Adrenal gland (tissue), 12 donors: ENCODE measurements around the gene STARD8. TPM values are rescaled to one million over a fixed set of nuclear protein-coding genes. Genes with fewer than 3 reads are reported as not detected.
A peak's percentile ranks its signal among the peaks of the same experiment; 100 is the strongest.

ENCODE experiments used
- DNase-seq, 7 donors: peaks; one replicate each; pipeline ENCODE4 v3.0.0-alpha.2; 2019 to 2020
- H3K27ac ChIP-seq, 5 donors: fragments of 200-600 bp; sonication (generic) in 4 of 5; 1 replicate in 3 of 5; 2 replicates in 2 of 5; pipeline versions ENCODE4 v1.5.1 to v1.8.0; 2016 to 2020; ENCODE audit warnings: mild to moderate bottlenecking in 1 of 5
- H3K27me3 ChIP-seq: fragments of 200-600 bp; 2 replicates; pipeline ENCODE4 v1.8.0; 2021
- H3K36me3 ChIP-seq, 2 donors: fragments of 200-600 bp; replicated peaks in 1 of 2; 1 replicate in 1 of 2; 2 replicates in 1 of 2; pipeline versions ENCODE4 v1.5.1 to v1.8.0; 2018 to 2022
- H3K4me1 ChIP-seq, 2 donors: fragments of 200-600 bp; replicated peaks in 1 of 2; 1 replicate in 1 of 2; 2 replicates in 1 of 2; pipeline versions ENCODE4 v1.5.1 to v1.8.0; 2018 to 2021
- H3K4me3 ChIP-seq, 4 donors: fragments of 200-600 bp; sonication (generic) in 3 of 4; one replicate each; pipeline ENCODE4 v1.5.1; 2016 to 2018
- H3K9me3 ChIP-seq, 3 donors: fragments of 200-600 bp; sonication (generic) in 1 of 3; replicated peaks in 1 of 3; 1 replicate in 2 of 3; 2 replicates in 1 of 3; pipeline versions ENCODE4 v1.5.1 to v1.8.0; 2016 to 2021
- CTCF ChIP-seq, 6 experiments: fragments of 450-650 bp in 4 of 6; fragments of 200-600 bp in 2 of 6; sonication (generic) in 1 of 6; IDR thresholded peaks; 1 replicate in 5 of 6; 2 replicates in 1 of 6; pipeline versions ENCODE4 v1.5.1 to v1.8.0; 2016 to 2021; ENCODE audit warnings: antibody characterized with exemption in 6 of 6, mild to moderate bottlenecking in 2 of 6, moderate library complexity in 1 of 6
- POLR2A ChIP-seq, 2 donors: fragments of 450-650 bp; IDR thresholded peaks; one replicate each; pipeline ENCODE4 v1.6.1; 2017; ENCODE audit warnings: antibody characterized with exemption in 2 of 2, mild to moderate bottlenecking in 2 of 2, moderate library complexity in 1 of 2
- WGBS, 4 donors: extraction: QIAGEN DNeasy Blood & Tissue Kit in 2 of 4; methylation state at CpG; one replicate each; pipeline versions ENCODE4 v1.1.5 to v1.1.7; 2013 to 2017; 5-methylcytosine and 5-hydroxymethylcytosine counted together
- intact Hi-C, 2 donors: fragments of 100-400 bp; cut with DNase I; formaldehyde crosslinking; loops; one replicate each; pipeline versions ENCODE4 v1.14.1 to v1.15.0; 2022 to 2023
- polyA plus RNA-seq, 3 donors: library from polyadenylated mRNA; stranded (reverse); fragments of 200-250 nt in 2 of 3; fragments of 350-450 nt in 1 of 3; fragmentation: Illumina TruSeq in 1 of 3; extraction: RNeasy Lipid Tissue Mini Kit (QIAGEN cat#74804) in 1 of 3; gene quantifications; one replicate each; pipeline ENCODE4 v1.2.3, GENCODE V29; 2013 to 2014
- total RNA-seq, 9 donors: library from RNA; depleted of rRNA in 4 of 9; stranded (reverse); fragments of >200 nt in 4 of 9; fragments of 120-200 nt in 1 of 9; fragmentation: NEBNext Ultra II Directional in 1 of 9; extraction: Animal tissue kit (Norgen Biotek cat#: 25700) in 1 of 9; gene quantifications; one replicate each; pipeline versions ENCODE4 v1.1.0 to v1.2.4, GENCODE V29; 2013 to 2023
- donor health status: healthy with polysubstance abuse.
- donor health status: Bipolar disorder and iron deficiency.
- donor health status: DM: yes; HTN: yes; CAD: no.
- donor health status: DM: no; HTN: no; CAD: no.
- donor health status: DM: no; HTN: no; CAD: no.
- donor health status: DM: yes; HTN: yes; CAD: no.

Gene STARD8
- total and polyA plus RNA-seq, 12 donors: 2.8 to 19.6 (median 10.1) TPM

GRCh38 chrX:68746988-68747387, 99.5 kb downstream of the STARD8 start:
- Histone ChIP-seq H3K9me3 (no peaks in the 10 kb centered on the region), H3K4me3 (no peak overlapping the region), H3K27me3 (peaks cover 11% of the 10 kb centered on the region), H3K36me3 (no peaks in the 10 kb centered on the region), H3K4me1 (no peaks in the 10 kb centered on the region), H3K27ac (no peak overlapping the region)
- no peak for DNase-seq
- TF ChIP-seq CTCF (IDR thresholded peaks at IDR 0.05) (no peak), POLR2A (IDR thresholded peaks at IDR 0.05) (no peak)
- intact Hi-C loops: no loop called here
- 48 to 64% (median 50%) methylated on average over 4 to 5 of the region's 5 CpGs for WGBS, 4 donors

GRCh38 chrX:68748030-68748429, 100.6 kb downstream of the STARD8 start:
- H3K27ac ChIP-seq: peak overlapping the region in 1 of 5 donors; percentile 16
- TF ChIP-seq CTCF (IDR thresholded peaks at IDR 0.05): no peak
- TF ChIP-seq POLR2A (IDR thresholded peaks at IDR 0.05): no peak
- no peaks in the 10 kb centered on the region for H3K36me3 ChIP-seq
- no peak for DNase-seq
- no peak overlapping the region for H3K4me3 ChIP-seq
- H3K4me1 ChIP-seq: no peaks in the 10 kb centered on the region
- intact Hi-C loops: no loop called here
- WGBS, 4 donors: 70 to 85% (median 84%) methylated on average over 6 to 7 of the region's 7 CpGs
- H3K9me3 ChIP-seq: no peaks in the 10 kb centered on the region
- peaks cover 11% of the 10 kb centered on the region for H3K27me3 ChIP-seq

- Histone ChIP-seq H3K4me3 (no peak overlapping the region), H3K27ac (no peak overlapping the region), H3K9me3 (no peaks in the 10 kb centered on the region), H3K4me1 (no peaks in the 10 kb centered on the region), H3K27me3 (peaks cover 11% of the 10 kb centered on the region), H3K36me3 (no peaks in the 10 kb centered on the region)
- TF ChIP-seq POLR2A (IDR thresholded peaks at IDR 0.05): no peak
- no peak for TF ChIP-seq CTCF (IDR thresholded peaks at IDR 0.05)
- 64 to 78% (median 74%) methylated on average over 3 of the region's 3 CpGs for WGBS, 4 donors
- DNase-seq: no peak
- intact Hi-C loops: no loop called here
Observed at GRCh38 chrX:68749426-68749825, 102.0 kb downstream of the STARD8 start.

GRCh38 chrX:68750316-68750715, 102.8 kb downstream of the STARD8 start:
- 83 to 95% (median 89%) methylated on average over 3 of the region's 3 CpGs for WGBS, 4 donors
- Histone ChIP-seq H3K27ac (no peak overlapping the region), H3K4me3 (no peak overlapping the region), H3K9me3 (no peaks in the 10 kb centered on the region), H3K4me1 (no peaks in the 10 kb centered on the region), H3K27me3 (peaks cover 11% of the 10 kb centered on the region), H3K36me3 (no peaks in the 10 kb centered on the region)
- DNase-seq: no peak
- intact Hi-C loops: no loop called here
- TF ChIP-seq POLR2A (IDR thresholded peaks at IDR 0.05): no peak
- TF ChIP-seq CTCF (IDR thresholded peaks at IDR 0.05): no peak
